RWPE2 (cell line): Measurements from ENCODE around the gene SLC6A3.
A peak's percentile ranks its signal among the peaks of the same experiment; 100 is the strongest.

ENCODE experiments used
- ATAC-seq: fragments of 200-7000 bp; cut with Tn5 transposase; 3 replicates; pipeline ENCODE4 v1.9.1; 2021; ENCODE audit warnings: low read depth
- DNase-seq: peaks from one replicate; pipeline ENCODE4 v3.0.0-alpha.2; 2020; ENCODE audit warnings: low spot score
- H3K27ac ChIP-seq: fragments of 450-650 bp; 2 replicates; pipeline ENCODE4 v1.5.1; 2017; ENCODE audit warnings: mild to moderate bottlenecking; ENCODE audit not compliant: poor library complexity, severe bottlenecking
- H3K27me3 ChIP-seq: fragments of 250-450 bp; sonication (Bioruptor Pico); 2 replicates; pipeline ENCODE4 v1.5.1; 2021; ENCODE audit warnings: mild to moderate bottlenecking, moderate library complexity; ENCODE audit not compliant: insufficient read depth, poor library complexity, severe bottlenecking
- H3K36me3 ChIP-seq: fragments of 250-450 bp; sonication (Bioruptor Pico); 2 replicates; pipeline ENCODE4 v1.5.1; 2020; ENCODE audit warnings: low read depth, mild to moderate bottlenecking, moderate library complexity
- H3K4me1 ChIP-seq: fragments of 250-450 bp; sonication (Bioruptor Pico); 2 replicates; pipeline ENCODE4 v1.5.1; 2021; ENCODE audit warnings: mild to moderate bottlenecking, moderate library complexity; ENCODE audit not compliant: insufficient read depth, poor library complexity, severe bottlenecking
- H3K4me3 ChIP-seq: fragments of 250-450 bp; sonication (Bioruptor Pico); 2 replicates; pipeline ENCODE4 v1.5.1; 2021; ENCODE audit warnings: mild to moderate bottlenecking, moderate library complexity; ENCODE audit not compliant: severe bottlenecking
- H3K9me3 ChIP-seq: fragments of 250-450 bp; sonication (Bioruptor Pico); 2 replicates; pipeline ENCODE4 v1.5.1; 2021; ENCODE audit warnings: mild to moderate bottlenecking, moderate library complexity; ENCODE audit not compliant: severe bottlenecking
- CTCF ChIP-seq: fragments of 450-650 bp; IDR thresholded peaks from one replicate; pipeline ENCODE4 v1.5.1; 2017; ENCODE audit warnings: mild to moderate bottlenecking, moderate library complexity; ENCODE audit not compliant: poor library complexity, severe bottlenecking

The SLC6A3 gene

GRCh38 chr5:1489754-1490153 lies 44.5 kb upstream of the SLC6A3 start:
- Histone ChIP-seq H3K9me3 (no peaks in the 10 kb centered on the region), H3K4me1 (no peaks in the 10 kb centered on the region), H3K4me3 (no peak overlapping the region), H3K36me3 (peaks cover 87% of the 10 kb centered on the region), H3K27me3 (no peaks in the 10 kb centered on the region), H3K27ac (no peak overlapping the region)
- ATAC-seq = no peak
- TF ChIP-seq CTCF = no peak
- DNase-seq = no peak

- no peak for TF ChIP-seq CTCF
- peak; percentile 30; the same call in 1 of the 3 replicates for ATAC-seq
- peaks cover 84% of the 10 kb centered on the region for H3K36me3 ChIP-seq
- no peaks in the 10 kb centered on the region for H3K4me1 ChIP-seq
- no peaks in the 10 kb centered on the region for H3K27me3 ChIP-seq
- no peaks in the 10 kb centered on the region for H3K9me3 ChIP-seq
- no peak overlapping the region for H3K4me3 ChIP-seq
- H3K27ac ChIP-seq = no peak overlapping the region
- DNase-seq = no peak
Measured at GRCh38 chr5:1488882-1489680, 43.8 kb upstream of the SLC6A3 start.

- no peak overlapping the region for H3K27ac ChIP-seq
- H3K27me3 ChIP-seq = no peaks in the 10 kb centered on the region
- H3K4me3 ChIP-seq = no peak overlapping the region
- no peaks in the 10 kb centered on the region for H3K4me1 ChIP-seq
- no peaks in the 10 kb centered on the region for H3K9me3 ChIP-seq
- H3K36me3 ChIP-seq = peaks cover 84% of the 10 kb centered on the region
- no peak for DNase-seq
- ATAC-seq = no peak
- TF ChIP-seq CTCF = no peak
Measured at GRCh38 chr5:1487079-1487764, 42.0 kb upstream of the SLC6A3 start.

- H3K4me1 ChIP-seq = no peaks in the 10 kb centered on the region
- no peak for TF ChIP-seq CTCF
- peaks cover 86% of the 10 kb centered on the region for H3K36me3 ChIP-seq
- H3K9me3 ChIP-seq = no peaks in the 10 kb centered on the region
- ATAC-seq (no peak), DNase-seq (no peak)
- H3K27ac ChIP-seq = no peak overlapping the region
- H3K4me3 ChIP-seq = no peak overlapping the region
- H3K27me3 ChIP-seq = no peaks in the 10 kb centered on the region
Measured at GRCh38 chr5:1486271-1486670, 41.0 kb upstream of the SLC6A3 start.

- Histone ChIP-seq H3K9me3 (no peaks in the 10 kb centered on the region), H3K36me3 (peaks cover 80% of the 10 kb centered on the region), H3K27ac (no peak overlapping the region), H3K27me3 (no peaks in the 10 kb centered on the region), H3K4me3 (no peak overlapping the region), H3K4me1 (no peaks in the 10 kb centered on the region)
- ATAC-seq = no peak
- no peak for TF ChIP-seq CTCF
- no peak for DNase-seq
Measured at GRCh38 chr5:1485579-1486118, 40.4 kb upstream of the SLC6A3 start.
